WTC11 (cell line): ENCODE data around the gene TCF7L2.

ENCODE experiments used
- CDX4 ChIP-seq: fragments of 250-450 bp; sonication (Bioruptor Pico); IDR thresholded peaks from 2 replicates; pipeline ENCODE4 v1.9.0; 2021; ENCODE audit warnings: moderate library complexity, mild to moderate bottlenecking, inconsistent platforms, borderline replicate concordance
- IRF1 ChIP-seq: sonication (generic); formaldehyde crosslinking; IDR thresholded peaks from 2 replicates; pipeline ENCODE4 v1.8.0; 2023; ENCODE audit warnings: missing genetic modification reagents
- JUN ChIP-seq: sonication (generic); formaldehyde crosslinking; IDR thresholded peaks from 2 replicates; pipeline ENCODE4 v1.8.0; 2023; ENCODE audit warnings: mild to moderate bottlenecking, missing genetic modification reagents
- MAX ChIP-seq: sonication (generic); formaldehyde crosslinking; IDR thresholded peaks from 2 replicates; pipeline ENCODE4 v1.8.0; 2022; ENCODE audit warnings: mild to moderate bottlenecking, missing genetic modification reagents
- NFYB ChIP-seq: sonication (generic); formaldehyde crosslinking; conservative IDR thresholded peaks from 2 replicates; pipeline ENCODE4 v1.8.0; 2022; ENCODE audit warnings: low read depth, missing genetic modification reagents
- NR3C1 ChIP-seq: sonication (generic); formaldehyde crosslinking; conservative IDR thresholded peaks from 2 replicates; pipeline ENCODE4 v1.8.1; 2023; ENCODE audit warnings: low read depth, mild to moderate bottlenecking, missing genetic modification reagents
- SP1 ChIP-seq: sonication (generic); formaldehyde crosslinking; conservative IDR thresholded peaks from 2 replicates; pipeline ENCODE4 v1.8.1; 2022; ENCODE audit warnings: missing genetic modification reagents
- TEAD4 ChIP-seq: sonication (generic); formaldehyde crosslinking; IDR thresholded peaks from 2 replicates; pipeline ENCODE4 v1.8.0; 2022; ENCODE audit warnings: mild to moderate bottlenecking, missing genetic modification reagents
- ZNF138 ChIP-seq: sonication (generic); formaldehyde crosslinking; conservative IDR thresholded peaks from 2 replicates; pipeline ENCODE4 v1.8.1; 2022; ENCODE audit warnings: mild to moderate bottlenecking, moderate library complexity, missing genetic modification reagents
- ZNF416 ChIP-seq: fragments of 250-450 bp; sonication (Bioruptor Pico); IDR thresholded peaks from 2 replicates; pipeline ENCODE4 v1.9.0; 2021; ENCODE audit warnings: mild to moderate bottlenecking, inconsistent platforms
- ZNF423 ChIP-seq: fragments of 250-450 bp; sonication (Bioruptor Pico); IDR thresholded peaks from 2 replicates; pipeline ENCODE4 v2.1.2; 2022; ENCODE audit warnings: mild to moderate bottlenecking, moderate library complexity
- TF ChIP-seq, protein P1 (sequence below): fragments of 200-600 bp; IDR thresholded peaks from 2 replicates; pipeline ENCODE4 v1.8.0; 2022; ENCODE audit warnings: antibody characterized with exemption

DNA sequence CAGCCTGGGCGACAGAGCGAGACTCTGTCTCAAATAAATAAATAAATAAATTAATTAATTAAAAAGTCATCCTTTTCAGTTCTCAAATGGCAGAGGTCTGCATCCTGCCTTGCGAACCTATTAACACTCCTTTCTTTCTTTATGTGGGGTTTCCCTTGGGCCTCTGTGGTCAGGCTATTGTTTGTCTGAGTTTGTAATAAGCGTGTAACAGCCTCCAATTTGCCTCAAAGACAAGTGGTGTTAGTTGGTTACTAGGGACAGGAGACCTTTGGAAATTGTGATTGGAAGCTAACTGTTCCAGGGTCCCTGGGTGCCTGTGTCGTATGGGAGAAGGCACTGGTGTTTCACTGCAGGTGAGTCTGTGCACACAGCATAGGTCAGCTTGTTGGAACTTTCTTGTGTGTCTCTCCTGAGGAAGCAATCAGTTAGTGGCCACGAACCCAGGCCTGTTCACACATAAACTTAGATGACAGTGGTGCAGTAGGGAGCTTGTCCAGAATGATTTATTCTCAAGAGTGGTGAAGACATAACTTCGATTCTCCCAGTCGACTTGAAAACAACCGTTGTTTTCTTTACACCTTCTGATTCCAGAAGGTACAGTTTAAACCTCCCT lies 33.5 kb downstream of the TCF7L2 start:
- TF ChIP-seq MAX (CRISPR knock-in tag), result no peak
- TF ChIP-seq, protein P1, sequence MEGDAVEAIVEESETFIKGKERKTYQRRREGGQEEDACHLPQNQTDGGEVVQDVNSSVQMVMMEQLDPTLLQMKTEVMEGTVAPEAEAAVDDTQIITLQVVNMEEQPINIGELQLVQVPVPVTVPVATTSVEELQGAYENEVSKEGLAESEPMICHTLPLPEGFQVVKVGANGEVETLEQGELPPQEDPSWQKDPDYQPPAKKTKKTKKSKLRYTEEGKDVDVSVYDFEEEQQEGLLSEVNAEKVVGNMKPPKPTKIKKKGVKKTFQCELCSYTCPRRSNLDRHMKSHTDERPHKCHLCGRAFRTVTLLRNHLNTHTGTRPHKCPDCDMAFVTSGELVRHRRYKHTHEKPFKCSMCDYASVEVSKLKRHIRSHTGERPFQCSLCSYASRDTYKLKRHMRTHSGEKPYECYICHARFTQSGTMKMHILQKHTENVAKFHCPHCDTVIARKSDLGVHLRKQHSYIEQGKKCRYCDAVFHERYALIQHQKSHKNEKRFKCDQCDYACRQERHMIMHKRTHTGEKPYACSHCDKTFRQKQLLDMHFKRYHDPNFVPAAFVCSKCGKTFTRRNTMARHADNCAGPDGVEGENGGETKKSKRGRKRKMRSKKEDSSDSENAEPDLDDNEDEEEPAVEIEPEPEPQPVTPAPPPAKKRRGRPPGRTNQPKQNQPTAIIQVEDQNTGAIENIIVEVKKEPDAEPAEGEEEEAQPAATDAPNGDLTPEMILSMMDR, result no peak
- TF ChIP-seq NFYB (CRISPR knock-in tag), result no peak
- TF ChIP-seq IRF1, result no peak
- TF ChIP-seq ZNF423 (CRISPR knock-in tag), result no peak
- TF ChIP-seq SP1 (CRISPR knock-in tag), result no peak
- no peak for TF ChIP-seq JUN
- no peak for TF ChIP-seq ZNF138 (CRISPR knock-in tag)
- TF ChIP-seq TEAD4 (CRISPR knock-in tag), result no peak
- TF ChIP-seq NR3C1 (CRISPR knock-in tag), result no peak
- TF ChIP-seq ZNF416 (CRISPR knock-in tag), result no peak
- TF ChIP-seq CDX4 (CRISPR knock-in tag), result no peak
